ENCODE data around the gene AGBL1. TPM values are rescaled to one million over a fixed set of nuclear protein-coding genes. Genes with fewer than 3 reads are reported as not detected.

AGBL1 gene
- polyA plus RNA-seq, 1 donor (not counting 4 experiments of a cell fraction or from before 2014, with no cell fraction given) = not detected

GRCh38 chr15:86663979-86664378, 584.3 kb downstream of the AGBL1 start:
- dilution Hi-C loops (cut with MboI; ENCODE audit: extremely low pct_ligation_motif_present, low sequenced_read_pairs) = no loop called here
- Histone ChIP-seq H3K79me2 (ENCODE audit: control insufficient read depth, insufficient read depth, low read length) (no peaks in the 10 kb centered on the region), H2AFZ (ENCODE audit: control insufficient read depth, low read length) (no peak overlapping the region), H3K9me3 (ENCODE audit: control insufficient read depth, low read depth, low read length) (no peaks in the 10 kb centered on the region), H3K9ac (ENCODE audit: control insufficient read depth, extremely low read depth, insufficient read depth, low read length) (no peak overlapping the region), H3K27ac (ENCODE audit: control insufficient read depth, insufficient read depth, low read length) (no peak overlapping the region), H3K4me2 (ENCODE audit: control insufficient read depth, extremely low read depth, insufficient read depth, low read depth, low read length) (no peak overlapping the region), H3K27me3 (ENCODE audit: control insufficient read depth, extremely low read depth, insufficient read depth, low read length) (no peaks in the 10 kb centered on the region), H3K4me3 (ENCODE audit: control insufficient read depth in 2 of 3, extremely low read depth in 1 of 3, insufficient read depth in 2 of 3, low read depth in 1 of 3, low read length in 3 of 3) (no peak overlapping the region), H3K4me1 (ENCODE audit: control insufficient read depth, extremely low read depth, insufficient read depth, low read length) (no peaks in the 10 kb centered on the region), H3K36me3 (ENCODE audit: control insufficient read depth in 2 of 2, extremely low read depth in 1 of 2, insufficient read depth in 2 of 2, low read length in 2 of 2) (no peaks in the 10 kb centered on the region), H4K20me1 (ENCODE audit: control insufficient read depth, extremely low read depth, insufficient read depth, low read length) (no peaks in the 10 kb centered on the region), H3K9me1 (ENCODE audit: control insufficient read depth, extremely low read depth, insufficient read depth, low read length) (no peaks in the 10 kb centered on the region)
- FAIRE-seq (no peak), DNase-seq (ENCODE audit: low read depth, low spot score) (no peak)
- TF ChIP-seq EZH2 (IDR thresholded peaks at IDR 0.05; ENCODE audit: low read length) (no peak), CTCF (optimal IDR thresholded peaks at IDR 0.05 in 1 of 3, IDR thresholded peaks at IDR 0.05 in 1 of 3, conservative IDR thresholded peaks at IDR 0.05 in 1 of 3; ENCODE audit: extremely low read depth in 1 of 3, insufficient read depth in 2 of 3, low read length in 3 of 3) (no peak)

GRCh38 chr15:86664581-86664980, 584.9 kb downstream of the AGBL1 start:
- Histone ChIP-seq H3K9me3 (ENCODE audit: control insufficient read depth, low read depth, low read length) (no peaks in the 10 kb centered on the region), H3K9ac (ENCODE audit: control insufficient read depth, extremely low read depth, insufficient read depth, low read length) (no peak overlapping the region), H3K9me1 (ENCODE audit: control insufficient read depth, extremely low read depth, insufficient read depth, low read length) (no peaks in the 10 kb centered on the region), H4K20me1 (ENCODE audit: control insufficient read depth, extremely low read depth, insufficient read depth, low read length) (no peaks in the 10 kb centered on the region), H3K27ac (ENCODE audit: control insufficient read depth, insufficient read depth, low read length) (no peak overlapping the region), H2AFZ (ENCODE audit: control insufficient read depth, low read length) (no peak overlapping the region), H3K4me3 (ENCODE audit: control insufficient read depth in 2 of 3, extremely low read depth in 1 of 3, insufficient read depth in 2 of 3, low read depth in 1 of 3, low read length in 3 of 3) (no peak overlapping the region), H3K4me1 (ENCODE audit: control insufficient read depth, extremely low read depth, insufficient read depth, low read length) (no peaks in the 10 kb centered on the region), H3K27me3 (ENCODE audit: control insufficient read depth, extremely low read depth, insufficient read depth, low read length) (no peaks in the 10 kb centered on the region), H3K36me3 (ENCODE audit: control insufficient read depth in 2 of 2, extremely low read depth in 1 of 2, insufficient read depth in 2 of 2, low read length in 2 of 2) (no peaks in the 10 kb centered on the region), H3K4me2 (ENCODE audit: control insufficient read depth, extremely low read depth, insufficient read depth, low read depth, low read length) (no peak overlapping the region), H3K79me2 (ENCODE audit: control insufficient read depth, insufficient read depth, low read length) (no peaks in the 10 kb centered on the region)
- no peak for TF ChIP-seq EZH2 (IDR thresholded peaks at IDR 0.05; ENCODE audit: low read length)
- no peak for TF ChIP-seq CTCF (optimal IDR thresholded peaks at IDR 0.05 in 1 of 3, IDR thresholded peaks at IDR 0.05 in 1 of 3, conservative IDR thresholded peaks at IDR 0.05 in 1 of 3; ENCODE audit: extremely low read depth in 1 of 3, insufficient read depth in 2 of 3, low read length in 3 of 3)
- FAIRE-seq (no peak), DNase-seq (ENCODE audit: low read depth, low spot score) (no peak)
- dilution Hi-C loops (cut with MboI; ENCODE audit: extremely low pct_ligation_motif_present, low sequenced_read_pairs) = no loop called here
